Measurements from ENCODE around the gene IL31. TPM values are rescaled to one million over a fixed set of nuclear protein-coding genes. Genes with fewer than 3 reads are reported as not detected.

Gene IL31
- total RNA-seq, 1 donor from 2014 or later = not detected

DNA sequence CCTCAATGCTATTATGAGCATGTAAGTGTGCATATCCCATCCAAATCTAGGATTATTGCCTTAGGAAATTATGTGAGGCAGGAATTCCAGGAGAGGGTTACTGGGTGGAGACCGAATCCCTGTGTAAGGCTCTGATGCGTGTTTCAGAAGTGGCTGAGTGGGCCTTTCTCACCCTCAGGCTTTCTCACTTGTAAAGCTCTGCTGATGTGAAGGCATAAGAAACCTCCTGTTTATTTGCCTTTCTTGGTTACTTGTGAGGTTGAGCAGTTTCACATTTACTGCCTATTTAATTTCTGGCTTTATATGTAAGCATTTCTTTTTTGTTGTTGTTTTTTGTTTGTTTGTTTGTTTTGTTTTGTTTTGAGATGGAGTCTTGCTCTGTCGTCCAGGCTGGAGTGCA is 11.0 kb downstream of the IL31 start:
- intact Hi-C loops (cut with DNase I) = no loop called here
- no peak for DNase-seq (ENCODE audit: low spot score)
- no peak for ATAC-seq

GRCh38 chr12:122161682-122162081 is 12.3 kb downstream of the IL31 start:
- ATAC-seq = no peak
- intact Hi-C loops (cut with DNase I) = no loop called here
- no peak for DNase-seq (ENCODE audit: low spot score)

GRCh38 chr12:122160761-122161160 is 13.3 kb downstream of the IL31 start:
- ATAC-seq (no peak), DNase-seq (ENCODE audit: low spot score) (no peak)

GRCh38 chr12:122159882-122160281 is 14.1 kb downstream of the IL31 start:
- no peak for DNase-seq (ENCODE audit: low spot score)
- ATAC-seq = no peak
- intact Hi-C loops (cut with DNase I) = no loop called here

More at GRCh38 chr12:122160761-122161160, 13.3 kb downstream of the IL31 start:
- intact Hi-C loops (cut with DNase I) = no loop called here

DNA sequence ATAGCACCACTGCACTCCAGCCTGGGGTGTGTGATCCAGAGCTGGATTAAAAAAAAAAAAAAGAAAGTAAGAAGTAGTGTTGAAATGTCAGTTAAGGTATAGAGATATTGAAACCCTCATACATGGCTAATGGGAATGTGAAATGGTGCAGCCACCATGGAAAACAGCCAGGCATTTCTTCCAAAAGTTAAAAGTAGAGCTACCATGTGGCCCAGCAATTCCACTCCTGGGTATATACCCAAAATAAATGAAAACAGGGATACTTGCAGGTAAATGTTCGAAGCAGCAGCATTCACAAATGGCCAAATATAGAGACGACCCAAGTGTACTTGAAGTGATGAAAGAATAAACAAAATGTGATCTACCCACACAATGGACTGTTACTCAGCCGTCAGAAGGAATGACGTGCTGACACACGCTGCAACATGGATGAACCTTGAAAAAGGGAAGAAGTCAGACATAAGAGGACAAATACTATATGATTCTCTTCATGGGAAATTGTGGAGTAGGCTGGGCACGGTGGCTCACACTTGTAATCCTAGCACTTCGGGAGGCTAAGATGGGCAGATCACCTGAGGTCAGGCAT is 15.2 kb downstream of the IL31 start:
- intact Hi-C loops (cut with DNase I) = no loop called here
- no peak for DNase-seq (ENCODE audit: low spot score)
- no peak for ATAC-seq

DNA sequence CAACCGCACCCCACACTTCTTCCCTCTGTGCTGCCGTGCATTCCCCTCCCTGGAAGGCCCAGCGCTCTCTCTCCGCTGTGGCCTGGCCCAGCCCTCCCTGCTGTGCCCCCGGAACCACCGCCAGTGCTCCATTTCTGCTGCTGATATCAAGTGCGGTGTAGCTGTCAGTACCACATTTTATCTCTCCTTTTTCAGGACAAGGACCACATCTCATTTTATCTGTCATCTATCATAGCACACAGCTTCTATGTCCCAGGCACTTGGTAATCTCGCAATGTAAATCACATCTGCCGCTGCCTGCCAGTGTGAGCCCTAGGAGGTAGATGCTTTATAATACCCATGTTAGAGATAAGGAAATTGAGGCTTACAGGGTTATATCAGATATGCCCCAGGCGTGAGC is 18.3 kb downstream of the IL31 start:
- ATAC-seq = no peak
- intact Hi-C loops (cut with DNase I) = no loop called here

GRCh38 chr12:122152754-122153153 is 21.3 kb downstream of the IL31 start:
- ATAC-seq = no peak
- intact Hi-C loops (cut with DNase I) = no loop called here

More for the DNA sequence above, 18.3 kb downstream of the IL31 start:
- no peak for DNase-seq (ENCODE audit: low spot score)

GRCh38 chr12:122150127-122150681 is 23.8 kb downstream of the IL31 start:
- ATAC-seq (no peak), DNase-seq (ENCODE audit: low spot score) (no peak)
- intact Hi-C loops (cut with DNase I) = no loop called here

More at GRCh38 chr12:122152754-122153153, 21.3 kb downstream of the IL31 start:
- no peak for DNase-seq (ENCODE audit: low spot score)

- no peak for DNase-seq (ENCODE audit: low spot score)
- no peak for ATAC-seq
Observed at GRCh38 chr12:122148657-122149056, 25.4 kb downstream of the IL31 start.

DNA sequence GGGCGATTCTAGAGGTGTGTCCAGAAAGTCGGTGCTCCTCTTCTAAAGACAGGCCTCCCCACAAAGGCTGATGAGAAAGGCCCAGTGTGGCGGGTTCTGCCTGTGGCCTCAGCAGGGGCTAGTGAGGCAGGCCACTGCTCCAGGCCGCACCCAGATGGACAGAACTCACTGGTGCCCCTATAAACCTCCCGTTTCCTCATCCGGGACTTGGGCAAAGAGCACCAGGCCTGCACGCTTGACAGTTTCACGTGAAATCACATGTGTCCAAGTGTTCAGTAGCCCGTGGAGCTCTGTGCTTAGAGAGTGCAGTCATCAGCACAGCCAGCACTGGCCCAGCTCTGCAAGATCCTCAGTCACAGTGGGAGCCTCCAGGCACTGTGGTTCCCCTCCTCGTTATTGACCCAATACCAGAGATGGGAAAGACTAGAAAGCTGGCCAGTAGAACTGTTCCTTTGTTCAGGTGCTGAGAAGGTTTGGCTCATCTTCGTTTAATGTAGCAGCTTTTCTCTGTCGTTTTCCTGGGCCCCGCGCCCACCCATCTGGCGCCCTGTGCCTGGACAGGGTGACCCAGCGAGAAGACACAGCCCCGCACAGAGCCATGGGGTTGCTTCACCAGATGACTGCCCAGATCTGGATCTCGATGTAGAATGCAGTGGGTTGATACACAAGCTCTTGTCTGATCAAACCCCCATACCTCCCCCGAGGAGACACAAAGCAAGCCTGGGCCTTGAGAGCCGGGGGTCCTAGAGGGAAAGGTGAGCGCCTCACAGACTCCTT is 26.3 kb downstream of the IL31 start:
- DNase-seq (ENCODE audit: low spot score) (no peak), ATAC-seq (no peak)
- intact Hi-C loops (cut with DNase I) = no loop called here

More at GRCh38 chr12:122148657-122149056, 25.4 kb downstream of the IL31 start:
- intact Hi-C loops (cut with DNase I) = no loop called here

- intact Hi-C loops (cut with DNase I) = no loop called here
- ATAC-seq (no peak), DNase-seq (ENCODE audit: low spot score) (no peak)
Observed at GRCh38 chr12:122145505-122146330, 28.3 kb downstream of the IL31 start.

DNA sequence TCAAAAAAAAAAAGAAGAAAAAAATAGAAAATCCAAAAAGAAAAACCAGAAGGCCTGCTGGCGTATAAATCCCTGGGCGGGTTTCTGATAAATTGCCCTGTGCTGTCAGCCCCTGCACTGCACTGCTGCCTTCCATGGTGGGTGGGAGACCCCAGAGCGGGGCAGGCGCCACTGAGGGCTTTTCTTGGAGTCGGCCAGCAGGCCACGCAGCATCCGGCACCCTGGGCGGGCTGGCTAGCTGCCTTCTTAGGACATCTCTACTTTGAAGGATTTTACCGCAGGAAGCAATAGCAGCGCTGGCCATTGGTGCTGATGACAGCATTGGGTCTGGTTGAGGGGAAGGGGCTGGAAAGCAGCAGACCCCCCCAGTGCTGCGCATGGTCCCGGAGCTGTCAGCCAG is 29.1 kb downstream of the IL31 start:
- no peak for DNase-seq (ENCODE audit: low spot score)
- intact Hi-C loops (cut with DNase I) = no loop called here
- ATAC-seq = no peak

DNA sequence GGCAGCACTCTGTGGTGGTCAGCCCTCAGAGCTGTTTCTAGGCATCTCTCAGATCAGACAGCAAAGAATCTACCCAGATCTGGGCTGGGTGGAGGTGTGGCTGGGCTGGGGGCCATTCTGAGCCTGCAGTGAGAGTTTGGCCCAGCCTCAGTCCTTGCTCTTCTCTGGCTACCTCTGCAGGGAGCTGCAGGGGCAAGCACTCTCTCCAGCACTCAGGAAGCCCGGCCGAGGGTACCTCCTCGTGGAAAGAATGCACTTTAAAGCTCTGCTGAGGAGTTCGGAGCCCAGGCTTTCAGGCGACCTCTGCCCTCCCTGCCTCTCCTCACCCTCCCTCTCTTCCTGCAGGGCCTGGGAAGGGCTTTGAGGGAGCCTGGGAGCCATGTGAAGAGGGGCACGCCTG is 31.2 kb downstream of the IL31 start:
- intact Hi-C loops (cut with DNase I) = no loop called here
- no peak for DNase-seq (ENCODE audit: low spot score)
- no peak for ATAC-seq

DNA sequence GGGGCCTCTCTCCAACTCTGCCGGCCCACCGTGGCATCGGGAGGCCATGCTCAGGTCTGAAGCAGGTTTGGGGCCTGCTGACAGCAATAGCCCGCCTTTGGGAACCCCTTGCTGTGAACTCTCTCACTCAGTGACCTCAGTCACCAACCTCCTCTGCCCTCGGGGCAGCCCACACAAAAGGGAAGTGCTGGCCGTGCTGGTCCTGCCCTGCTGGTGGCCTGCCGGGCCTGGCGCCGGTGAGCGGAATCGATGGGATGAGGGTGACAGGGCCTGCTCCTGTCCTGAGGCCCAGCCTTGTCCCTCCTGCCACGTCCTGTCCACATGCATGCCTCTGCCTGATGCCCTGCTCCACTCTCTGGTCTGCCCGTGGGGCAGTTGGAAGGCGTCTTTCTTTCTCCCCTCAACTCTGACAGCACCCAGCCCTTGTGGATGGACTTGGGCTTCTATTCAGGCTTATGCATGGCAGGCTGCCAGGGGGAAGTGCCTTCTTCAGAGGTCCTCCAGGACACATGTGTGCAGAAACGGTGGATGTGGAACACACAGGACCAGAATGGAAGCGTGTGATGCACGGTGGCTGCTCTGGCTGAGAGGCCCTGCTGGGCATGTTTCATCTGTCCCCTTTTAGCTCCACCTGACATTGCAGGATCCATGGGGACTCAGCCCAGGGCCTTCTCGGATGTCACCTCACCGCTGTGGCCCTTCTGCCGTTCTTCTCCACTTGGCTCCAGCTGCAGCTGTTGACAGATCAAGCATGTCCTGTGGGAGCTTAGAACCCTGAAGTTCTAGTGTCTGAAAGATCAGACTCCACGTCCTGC is 31.9 kb downstream of the IL31 start:
- no peak for DNase-seq (ENCODE audit: low spot score)
- ATAC-seq = no peak
- intact Hi-C loops (cut with DNase I) = no loop called here

GRCh38 chr12:122140467-122141257 is 33.4 kb downstream of the IL31 start:
- ATAC-seq (no peak), DNase-seq (ENCODE audit: low spot score) (no peak)
- intact Hi-C loops (cut with DNase I) = no loop called here

GRCh38 chr12:122139941-122140340 is 34.1 kb downstream of the IL31 start:
- intact Hi-C loops (cut with DNase I) = no loop called here
- ATAC-seq (no peak), DNase-seq (ENCODE audit: low spot score) (no peak)

DNA sequence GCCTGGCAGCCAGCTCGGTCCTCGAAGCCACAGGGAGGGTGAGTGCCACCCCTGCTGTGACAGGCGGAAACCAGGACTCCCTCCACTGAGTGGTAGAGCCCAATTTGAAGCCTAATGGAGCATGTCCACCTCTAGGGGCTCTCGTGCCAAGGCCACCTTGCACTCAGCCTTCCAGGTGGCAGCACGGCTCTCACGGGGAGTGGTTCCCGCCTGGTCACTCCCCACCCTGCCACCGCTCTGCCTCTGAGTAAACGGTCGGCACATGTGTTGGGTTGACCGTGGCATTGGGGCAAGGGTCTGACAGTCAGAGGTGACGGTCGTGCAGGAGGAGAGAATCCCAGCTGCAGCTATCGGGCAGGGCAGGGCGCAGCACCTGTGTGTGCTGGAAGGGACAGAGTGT is 34.8 kb downstream of the IL31 start:
- no peak for ATAC-seq
- intact Hi-C loops (cut with DNase I) = no loop called here
- no peak for DNase-seq (ENCODE audit: low spot score)

- intact Hi-C loops (cut with DNase I) = no loop called here
- DNase-seq (ENCODE audit: low spot score) = no peak
- no peak for ATAC-seq
Observed at GRCh38 chr12:122138616-122139015, 35.4 kb downstream of the IL31 start.

Measured in sciatic nerve (tissue), 2 donors.